ENCODE results near the gene CGB3. TPM values are rescaled to one million over a fixed set of nuclear protein-coding genes. Genes with fewer than 3 reads are reported as not detected.
"Not testable (repeated sequence)": the region's sequence is repeated elsewhere in the genome, so short reads cannot be mapped to it uniquely, and the experiment has no call there.

Gene CGB3
- polyA plus RNA-seq, 12 donors: 0.30 to 2.1 (median 0.59) TPM; not detected in 9

DNA sequence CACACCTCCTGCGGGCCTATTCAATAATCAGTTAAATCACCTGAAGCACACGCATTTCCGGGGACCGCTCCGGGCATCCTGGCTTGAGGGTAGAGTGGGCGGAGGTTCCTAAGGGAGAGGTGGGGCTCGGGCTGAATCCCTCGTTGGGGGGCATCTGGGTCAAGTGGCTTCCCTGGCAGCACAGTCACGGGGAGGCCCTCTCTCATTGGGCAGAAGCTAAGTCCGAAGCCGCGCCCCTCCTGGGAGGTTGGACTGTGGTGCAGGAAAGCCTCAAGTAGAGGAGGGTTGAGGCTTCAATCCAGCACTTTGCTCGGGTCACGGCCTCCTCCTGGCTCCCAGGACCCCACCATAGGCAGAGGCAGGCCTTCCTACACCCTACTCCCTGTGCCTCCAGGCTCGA lies 19.4 kb upstream of the CGB3 start, which contains the start of gene CGB5:
TSS of gene CGB5 (plus strand) at position 301 of the 400 bp plus-strand sequence. CDS start 362 bp downstream, outside the sequence.
- DNase-seq: not testable (repeated sequence)

DNA sequence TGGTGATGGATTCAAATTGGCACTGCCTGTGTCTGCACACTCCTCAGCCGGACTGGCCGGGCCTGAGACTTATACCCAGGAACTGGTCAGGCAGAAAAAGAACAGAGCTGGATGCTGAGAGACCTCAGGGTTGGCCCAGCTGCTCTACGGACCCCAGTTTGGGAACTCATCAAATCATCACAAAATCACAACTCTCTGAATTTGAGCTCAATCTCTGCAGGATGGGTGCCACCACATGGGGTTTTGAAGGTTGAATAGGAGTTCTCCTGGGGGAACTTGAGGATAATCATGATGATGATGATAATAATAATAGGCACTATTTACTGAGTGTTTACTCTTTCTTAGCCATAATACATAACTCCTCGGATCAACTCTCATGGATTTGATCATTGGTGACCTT lies 18.5 kb upstream of the CGB3 start:
- DNase-seq: not testable (repeated sequence)

GRCh38 chr19:49042177-49042576 lies 18.0 kb upstream of the CGB3 start:
- no peak for DNase-seq

GRCh38 chr19:49039736-49040135 lies 15.6 kb upstream of the CGB3 start:
- DNase-seq: not testable (repeated sequence)

GRCh38 chr19:49038557-49039276 lies 14.6 kb upstream of the CGB3 start:
- not testable (repeated sequence) for DNase-seq

GRCh38 chr19:49038111-49038510 lies 14.0 kb upstream of the CGB3 start:
- not testable (repeated sequence) for DNase-seq

GRCh38 chr19:49036815-49037214 lies 12.7 kb upstream of the CGB3 start, which contains the start of gene CGB1:
Gene CGB1, minus strand, starts transcription at chr19:49036895. Its CDS starts 184 bp downstream, at chr19:49036711.
- DNase-seq: not testable (repeated sequence)

- DNase-seq: not testable (repeated sequence)
Measured at GRCh38 chr19:49031642-49032301, 7.6 kb upstream of the CGB3 start, which contains the start of gene CGB2. Gene CGB2, plus strand, starts transcription at chr19:49031890. Its CDS starts 206 bp downstream, at chr19:49032096.

GRCh38 chr19:49030323-49030722 lies 6.2 kb upstream of the CGB3 start:
- DNase-seq: not testable (repeated sequence)

DNA sequence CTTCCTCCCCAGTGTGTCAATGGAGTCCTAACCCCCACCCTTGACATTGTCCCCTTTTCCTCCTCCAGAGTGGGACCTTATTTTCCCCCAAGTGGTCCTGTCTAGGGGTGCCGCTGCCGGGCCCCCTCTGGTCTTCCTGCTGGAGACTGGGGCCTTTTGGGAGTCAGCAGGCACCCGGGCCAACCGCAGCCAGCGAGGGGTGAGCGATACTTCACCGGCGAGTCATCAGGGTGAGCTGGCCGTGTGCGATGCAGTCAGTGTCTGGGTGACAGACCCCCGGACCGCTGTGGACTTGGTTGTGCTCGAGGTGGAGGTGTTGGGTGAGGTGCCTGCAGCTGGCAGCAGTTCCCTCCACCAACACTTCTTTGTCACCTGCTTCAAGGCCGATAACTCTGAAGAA lies 5.6 kb upstream of the CGB3 start:
- DNase-seq: not testable (repeated sequence)

- DNase-seq: not testable (repeated sequence)
Measured at GRCh38 chr19:49028686-49029085, 4.6 kb upstream of the CGB3 start.

DNA sequence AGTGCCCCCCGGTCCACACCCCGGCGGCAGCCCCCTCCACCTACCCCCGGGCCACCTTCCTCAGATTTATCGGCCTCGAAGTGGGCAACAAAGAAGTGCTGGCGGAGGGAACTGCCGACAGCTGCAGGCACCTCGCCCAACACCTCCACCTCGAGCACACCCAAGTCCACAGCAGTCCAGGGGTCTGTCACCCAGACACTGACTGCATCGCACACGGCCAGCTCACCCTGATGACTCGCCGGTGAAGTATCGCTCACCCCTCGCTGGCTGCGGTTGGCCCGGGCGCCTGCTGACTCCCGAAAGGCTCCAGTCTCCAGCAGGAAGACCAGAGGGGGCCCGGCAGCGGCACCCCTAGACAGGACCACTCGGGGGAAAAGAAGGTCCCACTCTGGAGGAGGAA lies 1.5 kb upstream of the CGB3 start:
- DNase-seq: not testable (repeated sequence)

GRCh38 chr19:49025088-49025487 lies 955 bp upstream of the CGB3 start:
- not testable (repeated sequence) for DNase-seq

GRCh38 chr19:49022116-49022515 lies 2.0 kb downstream of the CGB3 start:
- DNase-seq: no peak

GRCh38 chr19:49020931-49021895 lies 2.9 kb downstream of the CGB3 start:
- DNase-seq: no peak

DNA sequence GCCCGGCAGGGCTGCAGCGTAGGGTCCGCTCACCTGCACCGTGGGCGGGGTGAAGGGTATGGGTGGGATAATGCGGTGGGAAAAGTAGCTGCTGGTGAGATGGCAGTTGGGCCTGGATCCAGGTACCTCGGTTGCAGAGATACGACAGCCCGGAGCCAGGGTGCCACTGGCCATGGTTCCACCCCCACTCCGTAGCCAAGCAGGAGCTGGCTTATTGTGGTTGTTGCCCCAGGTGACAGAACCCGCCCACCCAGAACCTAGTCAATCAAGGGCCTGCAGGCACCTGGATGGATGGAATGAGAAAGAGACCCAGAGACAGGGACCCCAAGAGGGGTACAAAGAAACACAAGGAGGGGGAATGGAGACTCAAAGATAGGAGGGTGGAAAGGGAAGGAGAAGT lies 3.8 kb downstream of the CGB3 start:
- no peak for DNase-seq

DNA sequence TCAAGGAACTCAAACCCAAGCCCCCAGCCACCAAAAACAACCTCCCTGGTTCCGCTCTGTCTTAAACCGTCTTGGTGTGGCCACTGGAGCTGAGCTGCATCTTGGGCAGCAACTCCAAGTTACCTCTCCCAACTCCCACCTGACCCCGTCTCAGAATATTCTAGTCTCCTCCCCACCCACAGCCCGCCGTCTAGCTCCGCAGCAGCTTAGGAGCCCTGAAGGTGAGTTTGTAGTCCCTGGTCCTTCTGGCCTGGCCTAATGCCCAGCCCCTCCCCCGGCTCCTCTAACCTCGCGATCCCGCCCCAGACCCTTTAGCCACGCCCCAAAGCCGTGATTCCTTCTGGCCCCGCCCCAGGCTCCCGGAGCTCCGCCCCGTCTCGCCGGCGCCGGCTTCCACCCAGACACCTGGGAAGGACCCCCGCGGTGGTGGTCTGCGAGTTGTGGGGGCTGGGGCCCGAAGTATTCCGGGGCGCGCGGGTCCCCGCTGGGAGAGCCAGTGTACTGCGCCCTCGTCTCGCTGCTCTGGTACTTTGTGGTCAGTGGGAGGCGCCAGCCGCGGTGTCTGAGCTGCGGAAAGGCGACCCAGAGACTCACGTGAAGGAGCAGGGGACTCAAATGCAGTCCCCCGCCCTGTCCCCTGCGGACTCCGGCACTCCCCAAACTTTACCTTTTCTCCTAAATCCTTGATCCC lies 4.7 kb downstream of the CGB3 start:
- no peak for DNase-seq

- DNase-seq: not testable (repeated sequence)
Measured at GRCh38 chr19:49018388-49019241, 5.5 kb downstream of the CGB3 start.

GRCh38 chr19:49017666-49018351 lies 6.3 kb downstream of the CGB3 start:
- no peak for DNase-seq

All from muscle of arm (tissue), 12 donors.